K562 (cell line): ENCODE measurements around the gene VTN.

Experiments
- CBFB ChIP-seq: sonication (generic); formaldehyde crosslinking; IDR thresholded peaks from 2 replicates; pipeline ENCODE4 v1.4.0; 2020; ENCODE audit warnings: mild to moderate bottlenecking, missing genetic modification reagents
- E2F3 ChIP-seq: fragments of 250-450 bp; sonication (Bioruptor Pico); IDR thresholded peaks from 2 replicates; pipeline ENCODE4 v1.4.0; 2020; ENCODE audit warnings: mild to moderate bottlenecking
- HDAC3 ChIP-seq: fragments of 450-650 bp; IDR thresholded peaks from 2 replicates; pipeline ENCODE4 v1.6.1; 2018; ENCODE audit warnings: borderline replicate concordance, mild to moderate bottlenecking, moderate library complexity; ENCODE audit not compliant: partially characterized antibody
- KDM1A ChIP-seq, 2 experiments: fragments of 450-650 bp; IDR thresholded peaks; 2 replicates each; pipeline ENCODE4 v1.6.1; 2016; ENCODE audit warnings: mild to moderate bottlenecking in 2 of 2
- PHTF2 ChIP-seq: fragments of 250-450 bp; sonication (Bioruptor Pico); IDR thresholded peaks from 2 replicates; pipeline ENCODE4 v1.5.0; 2021; ENCODE audit warnings: mild to moderate bottlenecking
- TBP ChIP-seq: optimal IDR thresholded peaks from 2 replicates; pipeline ENCODE3; 2011; ENCODE audit warnings: low read depth, low read length, improper control_type of control experiment
- TF ChIP-seq, protein P1 (sequence below): fragments of 450-650 bp; IDR thresholded peaks from 2 replicates; pipeline ENCODE4 v1.6.1; 2016
- TF ChIP-seq, protein P2 (sequence below), 3 experiments: IDR thresholded peaks in 2 of 3; conservative IDR thresholded peaks in 1 of 3; 2 replicates each; pipeline ENCODE4 v1.5.1; 2011 to 2012; ENCODE audit warnings: low read length in 3 of 3, mild to moderate bottlenecking in 3 of 3, control low read depth in 2 of 3, improper control_type of control experiment in 1 of 3, inconsistent platforms in 1 of 3, low read depth in 1 of 3, mixed read lengths in 1 of 3, moderate library complexity in 1 of 3; ENCODE audit not compliant: insufficient read depth in 2 of 3

DNA sequence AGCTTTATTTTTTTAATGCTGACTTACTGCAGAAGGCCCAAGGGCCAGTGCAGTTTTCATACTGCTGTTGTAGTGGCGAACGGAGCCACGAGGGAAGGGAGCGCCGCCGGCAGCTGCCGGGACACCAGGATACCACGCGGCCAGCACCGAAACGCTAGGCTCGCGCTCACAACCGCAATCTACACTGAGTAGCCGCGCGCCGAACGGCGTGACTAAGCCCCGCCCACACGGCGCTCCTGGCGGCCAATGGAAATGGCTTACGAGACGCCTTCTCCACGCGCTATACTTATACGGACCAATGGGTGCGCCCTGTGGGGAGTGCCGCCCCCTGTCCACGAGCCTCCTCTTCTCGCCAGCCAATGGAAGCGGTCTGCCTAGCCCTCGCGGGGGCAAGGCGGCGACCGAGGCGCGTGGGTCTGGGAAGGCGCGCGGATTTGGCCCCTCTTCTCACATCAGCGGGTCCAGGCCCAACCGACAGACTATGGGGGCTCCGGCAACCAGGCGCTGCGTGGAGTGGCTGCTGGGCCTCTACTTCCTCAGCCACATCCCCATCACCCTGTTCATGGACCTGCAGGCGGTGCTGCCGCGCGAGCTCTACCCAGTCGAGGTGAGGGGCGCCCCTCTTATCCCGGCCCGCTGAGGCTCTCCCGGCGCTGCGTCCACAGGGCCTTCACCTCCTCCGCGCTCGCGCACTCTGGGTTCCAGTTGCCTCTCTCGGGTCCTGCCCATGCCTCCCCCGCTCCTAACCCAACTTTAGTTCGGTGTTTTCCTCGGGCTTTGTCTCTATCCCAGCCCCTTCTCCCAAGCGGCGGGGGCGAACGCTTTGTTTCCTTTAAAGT lies 51.1 kb downstream of the VTN start, which contains the start of gene TMEM97:
- TF ChIP-seq, protein P1, sequence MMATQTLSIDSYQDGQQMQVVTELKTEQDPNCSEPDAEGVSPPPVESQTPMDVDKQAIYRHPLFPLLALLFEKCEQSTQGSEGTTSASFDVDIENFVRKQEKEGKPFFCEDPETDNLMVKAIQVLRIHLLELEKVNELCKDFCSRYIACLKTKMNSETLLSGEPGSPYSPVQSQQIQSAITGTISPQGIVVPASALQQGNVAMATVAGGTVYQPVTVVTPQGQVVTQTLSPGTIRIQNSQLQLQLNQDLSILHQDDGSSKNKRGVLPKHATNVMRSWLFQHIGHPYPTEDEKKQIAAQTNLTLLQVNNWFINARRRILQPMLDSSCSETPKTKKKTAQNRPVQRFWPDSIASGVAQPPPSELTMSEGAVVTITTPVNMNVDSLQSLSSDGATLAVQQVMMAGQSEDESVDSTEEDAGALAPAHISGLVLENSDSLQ: no peak
- TF ChIP-seq TBP (peak; percentile 90), CBFB (CRISPR knock-in tag) (peak; percentile 83), HDAC3 (no peak), PHTF2 (no peak), KDM1A (IDR thresholded peaks at IDR 0.05) (no peak), E2F3 (CRISPR knock-in tag) (no peak)
- TF ChIP-seq, protein P2, sequence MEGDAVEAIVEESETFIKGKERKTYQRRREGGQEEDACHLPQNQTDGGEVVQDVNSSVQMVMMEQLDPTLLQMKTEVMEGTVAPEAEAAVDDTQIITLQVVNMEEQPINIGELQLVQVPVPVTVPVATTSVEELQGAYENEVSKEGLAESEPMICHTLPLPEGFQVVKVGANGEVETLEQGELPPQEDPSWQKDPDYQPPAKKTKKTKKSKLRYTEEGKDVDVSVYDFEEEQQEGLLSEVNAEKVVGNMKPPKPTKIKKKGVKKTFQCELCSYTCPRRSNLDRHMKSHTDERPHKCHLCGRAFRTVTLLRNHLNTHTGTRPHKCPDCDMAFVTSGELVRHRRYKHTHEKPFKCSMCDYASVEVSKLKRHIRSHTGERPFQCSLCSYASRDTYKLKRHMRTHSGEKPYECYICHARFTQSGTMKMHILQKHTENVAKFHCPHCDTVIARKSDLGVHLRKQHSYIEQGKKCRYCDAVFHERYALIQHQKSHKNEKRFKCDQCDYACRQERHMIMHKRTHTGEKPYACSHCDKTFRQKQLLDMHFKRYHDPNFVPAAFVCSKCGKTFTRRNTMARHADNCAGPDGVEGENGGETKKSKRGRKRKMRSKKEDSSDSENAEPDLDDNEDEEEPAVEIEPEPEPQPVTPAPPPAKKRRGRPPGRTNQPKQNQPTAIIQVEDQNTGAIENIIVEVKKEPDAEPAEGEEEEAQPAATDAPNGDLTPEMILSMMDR (IDR thresholded peaks at IDR 0.05 in 2 of 3, conservative IDR thresholded peaks at IDR 0.05 in 1 of 3; ENCODE audit: insufficient read depth in 2 of 3, low read depth in 1 of 3, low read length in 3 of 3): no peak; a peak in 1 of 6 replicates
